ENCODE measurements around the gene GRM7.

The GRM7 gene

DNA sequence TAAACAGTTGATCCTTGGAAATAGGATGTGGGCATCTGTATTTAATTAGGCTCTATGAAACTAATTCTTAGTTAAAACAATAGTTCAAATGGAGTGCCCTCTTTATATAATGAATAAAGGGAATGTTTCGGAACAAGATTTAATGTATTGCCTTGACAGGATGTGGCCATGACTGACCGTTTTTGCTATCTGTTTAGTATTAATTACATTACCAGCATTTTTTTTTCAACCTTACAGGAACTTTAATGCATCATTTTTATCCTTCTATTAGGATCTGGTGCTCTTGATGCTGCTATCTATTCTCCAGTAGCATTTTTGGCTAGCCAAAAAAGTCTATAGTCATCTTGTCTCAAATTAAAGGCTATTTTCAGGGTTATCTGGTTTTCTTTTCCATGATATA lies 340.9 kb downstream of the GRM7 start:
- H3K4me3 ChIP-seq (ENCODE audit: low read depth, low read length), result no peak overlapping the region
- H3K27ac ChIP-seq (ENCODE audit: low read depth, low read length), result no peak overlapping the region
- no peak overlapping the region for H3K4ac ChIP-seq (ENCODE audit: low read depth, low read length)
- no peaks in the 10 kb centered on the region for H3K27me3 ChIP-seq (ENCODE audit: insufficient read depth, low read length)
- H3K14ac ChIP-seq (ENCODE audit: low read length), result no peak overlapping the region
- no peaks in the 10 kb centered on the region for H3K79me1 ChIP-seq (ENCODE audit: low read length)
- no peak overlapping the region for H4K8ac ChIP-seq (ENCODE audit: low read depth, low read length)
- no peak overlapping the region for H4K91ac ChIP-seq (ENCODE audit: low read depth, low read length)
- H3K4me2 ChIP-seq (ENCODE audit: low read length), result no peak overlapping the region
- H3K23ac ChIP-seq (ENCODE audit: low read length), result no peak overlapping the region
- H2AK5ac ChIP-seq (ENCODE audit: low read length), result no peak overlapping the region
- H3K36me3 ChIP-seq (ENCODE audit: control insufficient read depth in 1 of 2, insufficient read depth in 2 of 2, low read length in 2 of 2), result no peaks in the 10 kb centered on the region
- H2AFZ ChIP-seq (ENCODE audit: insufficient read depth, low read length, poor library complexity), result no peak overlapping the region
- no peaks in the 10 kb centered on the region for H3K9me3 ChIP-seq (ENCODE audit: insufficient read depth, low read depth, low read length)
- H3K4me1 ChIP-seq (ENCODE audit: control insufficient read depth in 1 of 2, insufficient read depth in 2 of 2, low read length in 2 of 2), result no peaks in the 10 kb centered on the region
- no peak overlapping the region for H3K9ac ChIP-seq (ENCODE audit: low read length)
- H2BK5ac ChIP-seq (ENCODE audit: low read depth, low read length, poor library complexity), result no peak overlapping the region
- H2BK120ac ChIP-seq (ENCODE audit: insufficient read depth, low read length, poor library complexity), result no peak overlapping the region
- H3K79me2 ChIP-seq (ENCODE audit: control insufficient read depth, insufficient read depth, low read length, poor library complexity), result no peaks in the 10 kb centered on the region
- no peak overlapping the region for H2BK12ac ChIP-seq (ENCODE audit: low read length)
- no CpG with 5 or more reads among the region's 2 CpGs for WGBS (ENCODE audit: extremely low coverage, insufficient coverage, insufficient read length)
- no peak for DNase-seq
- no peak overlapping the region for H3K18ac ChIP-seq (ENCODE audit: low read length)
- no peak overlapping the region for H4K12ac ChIP-seq (ENCODE audit: low read depth, low read length)

DNA sequence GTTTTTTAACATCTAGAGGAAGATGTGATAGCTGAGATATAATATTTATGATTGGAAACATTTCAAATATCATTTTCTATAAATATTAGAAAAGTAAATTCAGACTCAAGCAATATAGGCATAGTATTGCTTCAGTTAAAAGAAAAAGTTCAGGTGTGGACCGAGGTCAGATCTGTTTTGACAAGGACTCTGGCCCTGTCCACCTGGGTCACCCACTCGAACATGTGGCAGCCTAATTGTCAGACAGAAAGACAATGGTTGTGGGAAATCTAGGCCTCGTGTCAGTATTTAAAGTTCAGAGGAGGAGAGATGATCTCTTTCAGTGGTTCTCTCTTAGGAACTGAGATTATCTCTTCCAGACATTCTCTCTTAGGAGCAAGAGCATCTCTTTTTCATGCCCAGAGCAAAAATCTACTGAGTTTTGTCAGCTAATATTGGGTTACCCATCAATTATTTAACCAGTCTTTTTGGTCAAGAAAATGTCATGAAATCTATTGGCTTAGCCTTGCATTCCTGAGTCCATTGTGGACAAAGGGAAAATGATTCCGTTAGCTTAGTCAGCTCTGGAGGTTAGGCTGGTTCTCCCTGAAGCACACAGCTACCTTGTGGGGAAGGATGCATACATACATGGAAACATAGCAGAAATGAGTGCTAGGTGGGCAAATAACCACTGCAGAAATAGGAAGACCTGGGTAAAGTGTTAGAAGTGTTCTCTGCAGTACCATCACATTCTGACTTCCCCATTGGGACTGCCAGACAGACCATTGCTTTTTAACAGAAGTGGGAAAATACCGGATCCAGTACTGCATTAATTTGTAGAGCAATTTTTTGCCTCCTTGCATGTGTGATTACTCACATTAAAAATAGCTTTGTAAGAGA lies 343.3 kb downstream of the GRM7 start:
- Histone ChIP-seq H2AFZ (ENCODE audit: insufficient read depth, low read length, poor library complexity) (no peak overlapping the region), H3K79me2 (ENCODE audit: control insufficient read depth, insufficient read depth, low read length, poor library complexity) (no peaks in the 10 kb centered on the region), H3K4me1 (ENCODE audit: control insufficient read depth in 1 of 2, insufficient read depth in 2 of 2, low read length in 2 of 2) (no peaks in the 10 kb centered on the region), H4K91ac (ENCODE audit: low read depth, low read length) (no peak overlapping the region), H3K27me3 (ENCODE audit: insufficient read depth, low read length) (no peaks in the 10 kb centered on the region), H4K12ac (ENCODE audit: low read depth, low read length) (no peak overlapping the region), H3K4me3 (ENCODE audit: low read depth, low read length) (no peak overlapping the region), H3K4me2 (ENCODE audit: low read length) (no peak overlapping the region), H2AK5ac (ENCODE audit: low read length) (no peak overlapping the region), H2BK12ac (ENCODE audit: low read length) (no peak overlapping the region), H2BK120ac (ENCODE audit: insufficient read depth, low read length, poor library complexity) (no peak overlapping the region), H3K14ac (ENCODE audit: low read length) (no peak overlapping the region), H3K36me3 (ENCODE audit: control insufficient read depth in 1 of 2, insufficient read depth in 2 of 2, low read length in 2 of 2) (no peaks in the 10 kb centered on the region), H3K9ac (ENCODE audit: low read length) (no peak overlapping the region), H3K4ac (ENCODE audit: low read depth, low read length) (no peak overlapping the region), H4K8ac (ENCODE audit: low read depth, low read length) (no peak overlapping the region), H2BK5ac (ENCODE audit: low read depth, low read length, poor library complexity) (no peak overlapping the region), H3K9me3 (ENCODE audit: insufficient read depth, low read depth, low read length) (no peaks in the 10 kb centered on the region), H3K23ac (ENCODE audit: low read length) (no peak overlapping the region), H3K27ac (ENCODE audit: low read depth, low read length) (no peak overlapping the region), H3K18ac (ENCODE audit: low read length) (no peak overlapping the region), H3K79me1 (ENCODE audit: low read length) (no peaks in the 10 kb centered on the region)
- DNase-seq, result no peak
- no CpG with 5 or more reads among the region's 5 CpGs for WGBS (ENCODE audit: extremely low coverage, insufficient coverage, insufficient read length)

DNA sequence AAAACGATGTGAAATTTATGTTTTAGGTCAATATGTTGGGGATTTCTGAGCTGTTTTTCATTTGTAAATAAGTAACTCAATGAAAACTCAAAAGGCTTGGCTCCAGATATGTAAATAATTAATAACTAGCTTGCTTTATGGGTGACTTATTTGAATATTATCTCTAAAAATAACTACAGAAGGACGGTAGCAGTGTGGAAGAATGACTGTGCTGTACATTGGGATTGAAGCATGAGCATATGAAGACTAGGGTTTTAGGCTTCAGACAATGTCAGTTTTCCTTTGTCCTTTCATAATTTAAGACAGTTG lies 343.9 kb downstream of the GRM7 start:
- no peak overlapping the region for H4K12ac ChIP-seq (ENCODE audit: low read depth, low read length)
- H3K9ac ChIP-seq (ENCODE audit: low read length), result no peak overlapping the region

DNA sequence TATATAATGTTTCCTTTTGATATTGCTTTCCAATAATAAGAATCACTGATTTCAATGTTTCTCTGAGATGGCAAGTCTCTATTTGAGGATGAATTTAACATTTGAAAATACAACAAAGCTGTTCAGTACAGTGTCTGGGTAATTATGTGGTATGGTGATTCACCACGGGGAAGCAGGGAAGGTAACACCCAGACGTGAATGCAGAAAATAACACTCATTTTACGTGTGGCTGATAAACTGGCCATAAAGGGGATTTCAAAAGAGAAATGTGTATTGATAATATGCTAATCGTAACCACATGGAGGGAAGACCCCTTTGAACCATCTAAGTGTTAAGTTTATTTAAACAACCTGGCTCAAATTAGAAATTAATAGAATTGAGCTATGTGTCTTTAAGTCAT lies 344.6 kb downstream of the GRM7 start:
- H4K91ac ChIP-seq (ENCODE audit: low read depth, low read length), result no peak overlapping the region
- H3K4me3 ChIP-seq (ENCODE audit: low read depth, low read length), result no peak overlapping the region
- no peak overlapping the region for H3K9ac ChIP-seq (ENCODE audit: low read length)
- H3K4ac ChIP-seq (ENCODE audit: low read depth, low read length), result no peak overlapping the region
- no peak overlapping the region for H2AFZ ChIP-seq (ENCODE audit: insufficient read depth, low read length, poor library complexity)
- DNase-seq, result no peak
- no peak overlapping the region for H4K8ac ChIP-seq (ENCODE audit: low read depth, low read length)
- H3K27me3 ChIP-seq (ENCODE audit: insufficient read depth, low read length), result no peaks in the 10 kb centered on the region
- no peaks in the 10 kb centered on the region for H3K4me1 ChIP-seq (ENCODE audit: control insufficient read depth in 1 of 2, insufficient read depth in 2 of 2, low read length in 2 of 2)
- H3K79me1 ChIP-seq (ENCODE audit: low read length), result no peaks in the 10 kb centered on the region
- no peaks in the 10 kb centered on the region for H3K36me3 ChIP-seq (ENCODE audit: control insufficient read depth in 1 of 2, insufficient read depth in 2 of 2, low read length in 2 of 2)
- no CpG with 5 or more reads among the region's 4 CpGs for WGBS (ENCODE audit: extremely low coverage, insufficient coverage, insufficient read length)
- no peak overlapping the region for H3K27ac ChIP-seq (ENCODE audit: low read depth, low read length)
- H4K12ac ChIP-seq (ENCODE audit: low read depth, low read length), result no peak overlapping the region
- H3K18ac ChIP-seq (ENCODE audit: low read length), result no peak overlapping the region
- no peak overlapping the region for H3K23ac ChIP-seq (ENCODE audit: low read length)
- H2BK12ac ChIP-seq (ENCODE audit: low read length), result no peak overlapping the region
- H2BK120ac ChIP-seq (ENCODE audit: insufficient read depth, low read length, poor library complexity), result no peak overlapping the region
- no peak overlapping the region for H3K14ac ChIP-seq (ENCODE audit: low read length)
- no peaks in the 10 kb centered on the region for H3K9me3 ChIP-seq (ENCODE audit: insufficient read depth, low read depth, low read length)
- H3K4me2 ChIP-seq (ENCODE audit: low read length), result no peak overlapping the region
- no peak overlapping the region for H2AK5ac ChIP-seq (ENCODE audit: low read length)
- no peaks in the 10 kb centered on the region for H3K79me2 ChIP-seq (ENCODE audit: control insufficient read depth, insufficient read depth, low read length, poor library complexity)
- H2BK5ac ChIP-seq (ENCODE audit: low read depth, low read length, poor library complexity), result no peak overlapping the region

More for the DNA sequence above, 343.9 kb downstream of the GRM7 start:
- Histone ChIP-seq H3K79me1 (ENCODE audit: low read length) (no peaks in the 10 kb centered on the region), H3K27me3 (ENCODE audit: insufficient read depth, low read length) (no peaks in the 10 kb centered on the region), H3K27ac (ENCODE audit: low read depth, low read length) (no peak overlapping the region), H3K4ac (ENCODE audit: low read depth, low read length) (no peak overlapping the region), H3K18ac (ENCODE audit: low read length) (no peak overlapping the region), H3K4me1 (ENCODE audit: control insufficient read depth in 1 of 2, insufficient read depth in 2 of 2, low read length in 2 of 2) (no peaks in the 10 kb centered on the region), H3K79me2 (ENCODE audit: control insufficient read depth, insufficient read depth, low read length, poor library complexity) (no peaks in the 10 kb centered on the region), H2AK5ac (ENCODE audit: low read length) (no peak overlapping the region), H3K4me2 (ENCODE audit: low read length) (no peak overlapping the region), H2BK120ac (ENCODE audit: insufficient read depth, low read length, poor library complexity) (no peak overlapping the region), H3K36me3 (ENCODE audit: control insufficient read depth in 1 of 2, insufficient read depth in 2 of 2, low read length in 2 of 2) (no peaks in the 10 kb centered on the region), H3K23ac (ENCODE audit: low read length) (no peak overlapping the region), H2BK12ac (ENCODE audit: low read length) (no peak overlapping the region), H2BK5ac (ENCODE audit: low read depth, low read length, poor library complexity) (no peak overlapping the region), H4K8ac (ENCODE audit: low read depth, low read length) (no peak overlapping the region), H3K9me3 (ENCODE audit: insufficient read depth, low read depth, low read length) (no peaks in the 10 kb centered on the region), H3K14ac (ENCODE audit: low read length) (no peak overlapping the region), H2AFZ (ENCODE audit: insufficient read depth, low read length, poor library complexity) (no peak overlapping the region), H4K91ac (ENCODE audit: low read depth, low read length) (no peak overlapping the region), H3K4me3 (ENCODE audit: low read depth, low read length) (no peak overlapping the region)
- no peak for DNase-seq
- WGBS (ENCODE audit: extremely low coverage, insufficient coverage, insufficient read length), result no CpG with 5 or more reads among the region's 2 CpGs
